GM12878 (cell line): Measurements from ENCODE around the gene AADAC. TPM values are rescaled to one million over a fixed set of nuclear protein-coding genes. Genes with fewer than 3 reads are reported as not detected.

Experiments
- ATAC-seq: fragments of 200-7000 bp; cut with Tn5 transposase; 3 replicates; pipeline ENCODE4 v1.9.1; 2020; ENCODE audit warnings: mild to moderate bottlenecking, moderate library complexity
- BruUV-seq: library from RNA; stranded (reverse); fragments of 400-500 nt; replicated peaks from 2 replicates; lab custom pipeline; 2021; lab: Mats Ljungman, UMichigan
- CTCF ChIA-PET: fragments of 300-600 bp; sonication (Branson Sonifier 250); formaldehyde crosslinking; extraction: SDS; loops from one replicate; lab custom pipeline; 2021; ENCODE audit warnings: inconsistent platforms; lab: Yijun Ruan, JAX
- POLR2A ChIA-PET: fragments of 350-600 bp; formaldehyde crosslinking; extraction: SDS; loops from one replicate; lab custom pipeline; 2021; ENCODE audit warnings: inconsistent platforms; lab: Charles Lee
- RAD21 ChIA-PET: fragments of 300-600 bp; sonication (Branson Sonifier 250); formaldehyde crosslinking; loops from one replicate; lab custom pipeline; 2023; ENCODE audit warnings: antibody characterized with exemption; ENCODE audit not compliant: unreplicated experiment; lab: Charles Lee
- SMC1A ChIA-PET: fragments of 300-600 bp; sonication (Branson Sonifier 250); formaldehyde crosslinking; loops from one replicate; lab custom pipeline; 2023; ENCODE audit not compliant: unreplicated experiment, uncharacterized antibody; lab: Charles Lee
- DNase-seq: peaks from one replicate; pipeline ENCODE4 v3.0.0-alpha.2; 2011; ENCODE audit warnings: low read depth, low spot score
- FAIRE-seq: peaks from 3 replicates; lab custom pipeline; 2011; peaks lifted over from hg19 to GRCh38; lab: Jason Lieb, UNC
- H2AFZ ChIP-seq: 2 replicates; pipeline ENCODE4 v1.6.0; 2011; ENCODE audit warnings: low read depth, low read length, control low read depth; ENCODE audit not compliant: control insufficient read depth
- H3K27ac ChIP-seq: 2 replicates; pipeline ENCODE4 v1.5.1; 2011; ENCODE audit warnings: control low read depth; ENCODE audit not compliant: control insufficient read depth, insufficient read depth
- H3K27me3 ChIP-seq, 2 experiments: replicated peaks in 1 of 2; 2 replicates each; pipeline versions ENCODE4 v1.6.0 to v1.6.1; 2011; ENCODE audit warnings: low read length in 1 of 2; ENCODE audit not compliant: control insufficient read depth in 2 of 2, insufficient read depth in 2 of 2
- H3K36me3 ChIP-seq, 2 experiments: 2 replicates each; pipeline ENCODE4 v1.5.1; 2011; ENCODE audit warnings: low read length in 1 of 2; ENCODE audit not compliant: control insufficient read depth in 2 of 2, insufficient read depth in 2 of 2
- H3K4me1 ChIP-seq: 2 replicates; pipeline ENCODE4 v1.6.1; 2011; ENCODE audit warnings: mild to moderate bottlenecking, low read length, moderate library complexity, mixed read lengths; ENCODE audit not compliant: control insufficient read depth, insufficient read depth
- H3K4me2 ChIP-seq: 2 replicates; pipeline ENCODE4 v1.6.0; 2011; ENCODE audit warnings: control low read depth; ENCODE audit not compliant: control insufficient read depth, insufficient read depth
- H3K4me3 ChIP-seq: fragments of 200-600 bp; sonication (generic); 2 replicates; pipeline ENCODE4 v1.5.1; 2016
- H3K79me2 ChIP-seq: 2 replicates; pipeline ENCODE4 v1.6.0; 2011; ENCODE audit warnings: low read length; ENCODE audit not compliant: control insufficient read depth, insufficient read depth
- H3K9ac ChIP-seq: 2 replicates; pipeline ENCODE4 v1.8.0; 2011; ENCODE audit warnings: low read length, control low read depth, mixed read lengths; ENCODE audit not compliant: control insufficient read depth, insufficient read depth
- H3K9me3 ChIP-seq: replicated peaks from 3 replicates; pipeline ENCODE4 v1.5.1; 2011; ENCODE audit warnings: mild to moderate bottlenecking, low read length; ENCODE audit not compliant: control insufficient read depth, insufficient read depth
- H4K20me1 ChIP-seq: 2 replicates; pipeline ENCODE4 v1.6.0; 2011; ENCODE audit not compliant: control insufficient read depth, insufficient read depth
- BCL3 ChIP-seq: IDR thresholded peaks from 2 replicates; pipeline ENCODE4 v1.6.1; 2011; ENCODE audit warnings: borderline replicate concordance, low read depth, mild to moderate bottlenecking, moderate library complexity, low read length; ENCODE audit not compliant: insufficient read depth, poor library complexity, severe bottlenecking
- BRCA1 ChIP-seq: IDR thresholded peaks from 2 replicates; pipeline ENCODE4 v1.6.1; 2011; ENCODE audit warnings: low read depth, low read length, improper control_type of control experiment
- CBX3 ChIP-seq: fragments of 200-600 bp; sonication (generic); IDR thresholded peaks from 2 replicates; pipeline ENCODE4 v1.6.1; 2016; ENCODE audit warnings: low read depth, borderline replicate concordance
- CEBPB ChIP-seq, 2 experiments: fragments of 150-350 bp in 1 of 2; IDR thresholded peaks; 2 replicates each; pipeline ENCODE4 v1.6.1; 2012 to 2014; ENCODE audit warnings: low read depth in 2 of 2, low read length in 2 of 2, borderline replicate concordance in 1 of 2, inconsistent platforms in 1 of 2
- CREM ChIP-seq: IDR thresholded peaks from 2 replicates; pipeline ENCODE4 v1.6.1; 2014; ENCODE audit warnings: antibody characterized with exemption, low read depth
- E4F1 ChIP-seq: fragments of 450-650 bp; IDR thresholded peaks from 2 replicates; pipeline ENCODE4 v1.6.1; 2018; ENCODE audit warnings: borderline replicate concordance, mild to moderate bottlenecking; ENCODE audit not compliant: partially characterized antibody
- KLF5 ChIP-seq: fragments of 450-650 bp; IDR thresholded peaks from 2 replicates; pipeline ENCODE4 v1.6.1; 2014; ENCODE audit warnings: mild to moderate bottlenecking; ENCODE audit not compliant: partially characterized antibody
- NFXL1 ChIP-seq: fragments of 450-650 bp; IDR thresholded peaks from 2 replicates; pipeline ENCODE4 v1.6.1; 2017; ENCODE audit warnings: antibody characterized with exemption, mild to moderate bottlenecking, borderline replicate concordance
- POLR2A ChIP-seq: IDR thresholded peaks from 2 replicates; pipeline ENCODE4 v1.6.1; 2011; ENCODE audit warnings: low read depth, mild to moderate bottlenecking, low read length
- RFX5 ChIP-seq: IDR thresholded peaks from 2 replicates; pipeline ENCODE4 v1.6.1; 2011; ENCODE audit warnings: low read depth, low read length, improper control_type of control experiment
- STAT3 ChIP-seq: IDR thresholded peaks from 2 replicates; pipeline ENCODE4 v1.6.1; 2011; ENCODE audit warnings: low read depth, low read length, improper control_type of control experiment
- SUZ12 ChIP-seq: fragments of 200-600 bp; sonication (generic); IDR thresholded peaks from one replicate; pipeline ENCODE4 v1.6.1; 2018; ENCODE audit warnings: antibody characterized with exemption, mild to moderate bottlenecking; ENCODE audit not compliant: unreplicated experiment
- TBL1XR1 ChIP-seq: IDR thresholded peaks from 2 replicates; pipeline ENCODE4 v1.6.1; 2012; ENCODE audit warnings: low read depth, low read length, improper control_type of control experiment
- TCF3 ChIP-seq: IDR thresholded peaks from 2 replicates; pipeline ENCODE4 v1.6.1; 2012; ENCODE audit warnings: low read depth, mild to moderate bottlenecking, low read length, borderline replicate concordance; ENCODE audit not compliant: insufficient read depth
- ZNF207 ChIP-seq: fragments of 450-650 bp; IDR thresholded peaks from 2 replicates; pipeline ENCODE4 v1.6.1; 2014; ENCODE audit warnings: antibody characterized with exemption, mild to moderate bottlenecking, borderline replicate concordance
- ZZZ3 ChIP-seq: IDR thresholded peaks from 2 replicates; pipeline ENCODE4 v1.6.1; 2011; ENCODE audit warnings: low read depth; ENCODE audit not compliant: control insufficient read depth, insufficient read length
- WGBS: methylation state at CpG from one replicate; pipeline ENCODE4 v1.1.6; 2016; ENCODE audit warnings: low lambda C conversion rate; ENCODE audit not compliant: insufficient replicate concordance, insufficient coverage; ENCODE audit errors: missing lambda C conversion rate; 5-methylcytosine and 5-hydroxymethylcytosine counted together
- in situ Hi-C: fragments of 300-500 bp; cut with MboI; formaldehyde crosslinking; loops from 9 replicates; pipeline ENCODE4 v1.14.3; 2018; ENCODE audit warnings: mixed read lengths
- intact Hi-C: fragments of 100-400 bp; cut with micrococcal nuclease; formaldehyde crosslinking; loops from one replicate; pipeline ENCODE4 v1.14.2; 2022; ENCODE audit not compliant: unreplicated experiment
- polyA plus RNA-seq, 11 experiments: library from polyadenylated mRNA; depleted of rRNA in 4 of 11; unstranded in 6 of 11; stranded (reverse) in 5 of 11; fragments of >200 nt; fragmentation: Nextera tagmentation in 4 of 11; fragmentation: Illumina TruSeq in 1 of 11; extraction: Ambion mirVana in 4 of 11; extraction: Trizol in 1 of 11; gene quantifications; 1 replicate in 1 of 11; 2 replicates in 10 of 11; pipeline versions ENCODE4 v1.2.1 to v1.2.3, GENCODE V29; 2011 to 2016; ENCODE audit warnings: inconsistent platforms in 2 of 11, missing spikeins in 2 of 11, low read depth in 1 of 11
- total RNA-seq, 4 experiments: library from RNA; depleted of rRNA in 3 of 4; stranded (reverse); fragments of >200 nt in 3 of 4; fragmentation: Illumina TruSeq in 1 of 4; extraction: Trizol in 1 of 4; gene quantifications; 2 replicates each; pipeline versions ENCODE4 v1.2.1 to v1.2.3, GENCODE V29; 2013 to 2021
- TF ChIP-seq, protein P1 (sequence below): fragments of 450-650 bp; conservative IDR thresholded peaks from 2 replicates; pipeline ENCODE4 v1.6.1; 2017; ENCODE audit warnings: mild to moderate bottlenecking, moderate library complexity
- TF ChIP-seq, protein P2 (sequence below): IDR thresholded peaks from 2 replicates; pipeline ENCODE4 v1.6.1; 2012; ENCODE audit warnings: low read depth, low read length, improper control_type of control experiment

AADAC gene
- total and polyA plus RNA-seq, 10 of the 15 experiments (the other 5 are each of a cell fraction or from before 2014, with no cell fraction given), result 0.13 TPM; not detected in 9

GRCh38 chr3:151796105-151796680 lies 17.7 kb upstream of the AADAC start (continued):
- TF ChIP-seq NFXL1 (no peak), KLF5 (no peak)

DNA sequence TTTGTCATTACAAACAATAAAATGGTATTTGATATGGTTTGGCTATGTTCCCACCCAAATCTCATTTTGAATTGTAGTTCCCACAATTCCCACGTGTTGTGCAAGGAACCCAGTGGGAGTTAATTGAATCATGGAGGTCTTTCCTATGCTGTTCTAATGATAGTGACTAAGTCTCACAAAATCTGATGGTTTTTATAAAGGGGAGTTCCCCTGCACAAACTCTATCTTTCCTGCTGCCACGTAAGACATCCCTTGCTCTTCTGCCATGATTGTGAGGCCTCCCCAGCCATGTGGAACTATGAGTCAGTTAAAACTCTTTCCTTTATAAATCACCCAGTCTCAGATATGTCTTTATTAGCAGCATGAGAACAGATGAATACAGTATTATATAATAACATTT lies 15.4 kb upstream of the AADAC start:
- ChIA-PET SMC1A (no interaction called here), RAD21 (no interaction called here), POLR2A (no interaction called here), CTCF (no interaction called here)
- Histone ChIP-seq H3K36me3 (no peaks in the 10 kb centered on the region), H3K79me2 (no peaks in the 10 kb centered on the region), H3K9me3 (no peaks in the 10 kb centered on the region), H2AFZ (no peak overlapping the region), H3K4me2 (no peak overlapping the region), H3K9ac (no peak overlapping the region), H3K4me1 (no peaks in the 10 kb centered on the region), H3K4me3 (no peak overlapping the region), H3K27me3 (no peaks in the 10 kb centered on the region), H4K20me1 (no peaks in the 10 kb centered on the region), H3K27ac (no peak overlapping the region)
- TF ChIP-seq BRCA1 (no peak), TCF3 (no peak), STAT3 (no peak), E4F1 (no peak), SUZ12 (no peak), RFX5 (no peak), BCL3 (no peak), POLR2A (no peak), CBX3 (no peak), CREM (no peak), ZZZ3 (no peak), TBL1XR1 (no peak), ZNF207 (no peak), CEBPB (IDR thresholded peaks at IDR 0.05; ENCODE audit: borderline replicate concordance in 1 of 2, low read depth in 2 of 2, low read length in 2 of 2) (no peak)
- TF ChIP-seq, protein P1, sequence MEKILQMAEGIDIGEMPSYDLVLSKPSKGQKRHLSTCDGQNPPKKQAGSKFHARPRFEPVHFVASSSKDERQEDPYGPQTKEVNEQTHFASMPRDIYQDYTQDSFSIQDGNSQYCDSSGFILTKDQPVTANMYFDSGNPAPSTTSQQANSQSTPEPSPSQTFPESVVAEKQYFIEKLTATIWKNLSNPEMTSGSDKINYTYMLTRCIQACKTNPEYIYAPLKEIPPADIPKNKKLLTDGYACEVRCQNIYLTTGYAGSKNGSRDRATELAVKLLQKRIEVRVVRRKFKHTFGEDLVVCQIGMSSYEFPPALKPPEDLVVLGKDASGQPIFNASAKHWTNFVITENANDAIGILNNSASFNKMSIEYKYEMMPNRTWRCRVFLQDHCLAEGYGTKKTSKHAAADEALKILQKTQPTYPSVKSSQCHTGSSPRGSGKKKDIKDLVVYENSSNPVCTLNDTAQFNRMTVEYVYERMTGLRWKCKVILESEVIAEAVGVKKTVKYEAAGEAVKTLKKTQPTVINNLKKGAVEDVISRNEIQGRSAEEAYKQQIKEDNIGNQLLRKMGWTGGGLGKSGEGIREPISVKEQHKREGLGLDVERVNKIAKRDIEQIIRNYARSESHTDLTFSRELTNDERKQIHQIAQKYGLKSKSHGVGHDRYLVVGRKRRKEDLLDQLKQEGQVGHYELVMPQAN, result no peak
- TF ChIP-seq, protein P2, sequence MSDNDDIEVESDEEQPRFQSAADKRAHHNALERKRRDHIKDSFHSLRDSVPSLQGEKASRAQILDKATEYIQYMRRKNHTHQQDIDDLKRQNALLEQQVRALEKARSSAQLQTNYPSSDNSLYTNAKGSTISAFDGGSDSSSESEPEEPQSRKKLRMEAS, result no peak
- intact Hi-C loops, result no loop called here
- 16% methylated on average over 2 of the region's 2 CpGs for WGBS
- DNase-seq, result no peak
- in situ Hi-C loops, result no loop called here
- ATAC-seq, result no peak
- no TSS peak for BruUV-seq
- FAIRE-seq, result no peak
